NCI-H748 treated with DMSO at 0.1 percent for 48 hours (cell line): ENCODE measurements around the gene OPA1.

ENCODE experiments used
- DNase-seq: peaks from one replicate; lab custom pipeline; 2025; lab: John Stamatoyannopoulos, UW

The OPA1 gene

GRCh38 chr3:193592841-193593667 is at the start of gene OPA1:
Gene OPA1, plus strand, starts transcription at chr3:193593208. Its CDS starts 170 bp downstream, at chr3:193593378.
- peak; percentile 89 for DNase-seq

GRCh38 chr3:193544289-193544688 is 48.7 kb upstream of the OPA1 start:
- DNase-seq = no peak

GRCh38 chr3:193545304-193545703 is 47.7 kb upstream of the OPA1 start:
- DNase-seq = no peak

- DNase-seq = no peak
Measured at GRCh38 chr3:193546129-193546528, 46.9 kb upstream of the OPA1 start.

GRCh38 chr3:193548406-193548805 is 44.6 kb upstream of the OPA1 start:
- no peak for DNase-seq

- peak; percentile 20 for DNase-seq
Measured at GRCh38 chr3:193552923-193553322, 40.1 kb upstream of the OPA1 start.

GRCh38 chr3:193553586-193553985 is 39.4 kb upstream of the OPA1 start:
- peak; percentile 60 for DNase-seq

GRCh38 chr3:193554811-193555210 is 38.2 kb upstream of the OPA1 start, which contains the start of gene ATP13A4:
Gene ATP13A4, minus strand, starts transcription at chr3:193554895. Its CDS starts 96 bp downstream, at chr3:193554799.
- DNase-seq = no peak

GRCh38 chr3:193556841-193557240 is 36.2 kb upstream of the OPA1 start:
- DNase-seq = no peak

- no peak for DNase-seq
Measured at GRCh38 chr3:193559100-193559499, 33.9 kb upstream of the OPA1 start.

GRCh38 chr3:193560091-193560490 is 32.9 kb upstream of the OPA1 start:
- DNase-seq = no peak

GRCh38 chr3:193560870-193561269 is 32.1 kb upstream of the OPA1 start:
- no peak for DNase-seq

GRCh38 chr3:193563426-193563825 is 29.6 kb upstream of the OPA1 start:
- no peak for DNase-seq

GRCh38 chr3:193564012-193564411 is 29.0 kb upstream of the OPA1 start:
- no peak for DNase-seq

GRCh38 chr3:193569119-193569518 is 23.9 kb upstream of the OPA1 start:
- no peak for DNase-seq

- DNase-seq = peak; percentile 51
Measured at GRCh38 chr3:193572426-193572908, 20.5 kb upstream of the OPA1 start.

GRCh38 chr3:193573403-193574191 is 19.4 kb upstream of the OPA1 start:
- no peak for DNase-seq

GRCh38 chr3:193574488-193575070 is 18.4 kb upstream of the OPA1 start:
- DNase-seq = no peak

GRCh38 chr3:193585530-193585929 is 7.5 kb upstream of the OPA1 start:
- DNase-seq = no peak

- no peak for DNase-seq
Measured at GRCh38 chr3:193586526-193586925, 6.5 kb upstream of the OPA1 start.

- no peak for DNase-seq
Measured at GRCh38 chr3:193589129-193589528, 3.9 kb upstream of the OPA1 start.

GRCh38 chr3:193589616-193590015 is 3.4 kb upstream of the OPA1 start:
- DNase-seq = no peak
